KMS-11 (cell line): Measurements from ENCODE around the gene AP2A2.

ENCODE experiments used
- H2AFZ ChIP-seq: fragments of 200-600 bp; sonication (generic); 2 replicates; pipeline ENCODE4 v1.6.1; 2016; ENCODE audit warnings: antibody characterized with exemption, mixed run types, low read depth
- H3K27ac ChIP-seq: fragments of 200-600 bp; sonication (generic); 2 replicates; pipeline ENCODE4 v1.6.1; 2016; ENCODE audit warnings: mild to moderate bottlenecking, mixed run types
- H3K27me3 ChIP-seq: fragments of 200-600 bp; sonication (generic); 2 replicates; pipeline ENCODE4 v1.6.1; 2017; ENCODE audit warnings: mild to moderate bottlenecking, low read depth, mixed run types, moderate library complexity; ENCODE audit not compliant: insufficient read depth
- H3K36me3 ChIP-seq: fragments of 200-600 bp; sonication (generic); 2 replicates; pipeline ENCODE4 v1.6.1; 2017; ENCODE audit warnings: mild to moderate bottlenecking, mixed run types; ENCODE audit not compliant: insufficient read depth
- H3K4me1 ChIP-seq: fragments of 200-600 bp; sonication (generic); 2 replicates; pipeline ENCODE4 v1.6.1; 2016; ENCODE audit warnings: mild to moderate bottlenecking, low read depth, mixed run types; ENCODE audit not compliant: poor library complexity, severe bottlenecking
- H3K4me2 ChIP-seq: fragments of 200-600 bp; sonication (generic); 2 replicates; pipeline ENCODE4 v1.7.0; 2016; ENCODE audit warnings: mild to moderate bottlenecking, mixed run types
- H3K4me3 ChIP-seq: fragments of 200-600 bp; sonication (generic); IDR thresholded peaks from 2 replicates; pipeline ENCODE4 v1.6.1; 2017; ENCODE audit warnings: low read depth, low read length, mixed read lengths; ENCODE audit not compliant: insufficient read depth
- H3K79me2 ChIP-seq: fragments of 200-600 bp; sonication (generic); 2 replicates; pipeline ENCODE4 v1.6.1; 2016; ENCODE audit warnings: low read depth, mixed run types; ENCODE audit not compliant: insufficient read depth
- H3K9ac ChIP-seq: fragments of 200-600 bp; sonication (generic); 2 replicates; pipeline ENCODE4 v1.6.1; 2016; ENCODE audit warnings: mild to moderate bottlenecking, mixed run types
- H4K20me1 ChIP-seq: fragments of 200-600 bp; sonication (generic); 2 replicates; pipeline ENCODE4 v1.6.1; 2016; ENCODE audit warnings: mild to moderate bottlenecking, mixed run types; ENCODE audit not compliant: insufficient read depth
- TF ChIP-seq, protein P1 (sequence below): fragments of 200-600 bp; sonication (generic); conservative IDR thresholded peaks from 2 replicates; pipeline ENCODE4 v1.6.1; 2017; ENCODE audit warnings: low read depth, mild to moderate bottlenecking, antibody characterized with exemption, low read length, moderate library complexity, mixed read lengths

AP2A2 gene

DNA sequence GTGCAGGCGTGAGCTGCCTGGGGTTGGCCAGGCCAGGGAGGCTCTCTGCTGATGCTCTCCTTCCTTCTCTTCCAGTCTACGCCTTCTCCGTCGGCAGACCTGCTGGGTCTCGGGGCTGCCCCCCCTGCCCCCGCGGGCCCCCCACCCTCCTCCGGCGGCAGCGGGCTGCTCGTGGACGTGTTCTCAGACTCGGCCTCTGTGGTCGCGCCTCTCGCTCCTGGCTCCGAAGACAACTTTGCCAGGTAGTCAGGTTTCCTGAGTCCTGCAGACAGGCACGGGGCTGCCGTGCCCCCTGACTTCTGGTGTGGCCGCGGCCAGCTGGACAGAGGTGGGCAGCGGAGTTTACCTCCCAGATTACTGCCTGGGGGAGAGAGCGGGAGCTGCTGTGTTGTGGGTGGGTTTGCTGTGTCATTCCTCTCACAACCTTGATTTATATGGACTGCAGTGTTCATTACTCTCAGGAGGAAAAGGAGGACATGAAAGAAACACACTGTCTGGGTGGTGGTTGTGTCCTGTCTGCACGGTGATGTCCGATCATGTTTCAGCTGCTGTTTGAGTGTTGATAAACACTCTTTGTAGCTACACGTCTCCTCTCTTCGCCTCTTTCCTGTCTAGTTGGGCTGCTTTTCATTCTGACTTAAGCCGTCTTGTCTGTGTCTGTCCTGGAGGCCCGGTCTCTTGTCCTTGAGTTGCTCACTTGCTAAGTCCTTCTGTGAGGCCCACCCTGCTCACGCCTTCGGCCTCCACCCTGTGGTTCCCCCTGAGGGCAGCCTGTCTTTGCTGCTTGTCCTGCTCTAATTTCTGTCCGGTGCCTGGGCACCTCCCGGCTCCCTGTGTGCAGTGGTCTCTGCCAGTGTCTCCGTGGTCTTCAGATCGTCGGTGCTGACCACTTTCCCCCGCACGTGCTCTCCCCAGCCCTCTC is 74.9 kb downstream of the AP2A2 start:
- Histone ChIP-seq H3K4me2 (no peak overlapping the region), H3K4me3 (no peak overlapping the region), H3K9ac (no peak overlapping the region), H3K36me3 (no peaks in the 10 kb centered on the region), H4K20me1 (no peaks in the 10 kb centered on the region), H3K27ac (no peak overlapping the region), H2AFZ (no peak overlapping the region), H3K79me2 (no peaks in the 10 kb centered on the region), H3K4me1 (no peaks in the 10 kb centered on the region), H3K27me3 (no peaks in the 10 kb centered on the region)
- TF ChIP-seq, protein P1, sequence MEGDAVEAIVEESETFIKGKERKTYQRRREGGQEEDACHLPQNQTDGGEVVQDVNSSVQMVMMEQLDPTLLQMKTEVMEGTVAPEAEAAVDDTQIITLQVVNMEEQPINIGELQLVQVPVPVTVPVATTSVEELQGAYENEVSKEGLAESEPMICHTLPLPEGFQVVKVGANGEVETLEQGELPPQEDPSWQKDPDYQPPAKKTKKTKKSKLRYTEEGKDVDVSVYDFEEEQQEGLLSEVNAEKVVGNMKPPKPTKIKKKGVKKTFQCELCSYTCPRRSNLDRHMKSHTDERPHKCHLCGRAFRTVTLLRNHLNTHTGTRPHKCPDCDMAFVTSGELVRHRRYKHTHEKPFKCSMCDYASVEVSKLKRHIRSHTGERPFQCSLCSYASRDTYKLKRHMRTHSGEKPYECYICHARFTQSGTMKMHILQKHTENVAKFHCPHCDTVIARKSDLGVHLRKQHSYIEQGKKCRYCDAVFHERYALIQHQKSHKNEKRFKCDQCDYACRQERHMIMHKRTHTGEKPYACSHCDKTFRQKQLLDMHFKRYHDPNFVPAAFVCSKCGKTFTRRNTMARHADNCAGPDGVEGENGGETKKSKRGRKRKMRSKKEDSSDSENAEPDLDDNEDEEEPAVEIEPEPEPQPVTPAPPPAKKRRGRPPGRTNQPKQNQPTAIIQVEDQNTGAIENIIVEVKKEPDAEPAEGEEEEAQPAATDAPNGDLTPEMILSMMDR = no peak

DNA sequence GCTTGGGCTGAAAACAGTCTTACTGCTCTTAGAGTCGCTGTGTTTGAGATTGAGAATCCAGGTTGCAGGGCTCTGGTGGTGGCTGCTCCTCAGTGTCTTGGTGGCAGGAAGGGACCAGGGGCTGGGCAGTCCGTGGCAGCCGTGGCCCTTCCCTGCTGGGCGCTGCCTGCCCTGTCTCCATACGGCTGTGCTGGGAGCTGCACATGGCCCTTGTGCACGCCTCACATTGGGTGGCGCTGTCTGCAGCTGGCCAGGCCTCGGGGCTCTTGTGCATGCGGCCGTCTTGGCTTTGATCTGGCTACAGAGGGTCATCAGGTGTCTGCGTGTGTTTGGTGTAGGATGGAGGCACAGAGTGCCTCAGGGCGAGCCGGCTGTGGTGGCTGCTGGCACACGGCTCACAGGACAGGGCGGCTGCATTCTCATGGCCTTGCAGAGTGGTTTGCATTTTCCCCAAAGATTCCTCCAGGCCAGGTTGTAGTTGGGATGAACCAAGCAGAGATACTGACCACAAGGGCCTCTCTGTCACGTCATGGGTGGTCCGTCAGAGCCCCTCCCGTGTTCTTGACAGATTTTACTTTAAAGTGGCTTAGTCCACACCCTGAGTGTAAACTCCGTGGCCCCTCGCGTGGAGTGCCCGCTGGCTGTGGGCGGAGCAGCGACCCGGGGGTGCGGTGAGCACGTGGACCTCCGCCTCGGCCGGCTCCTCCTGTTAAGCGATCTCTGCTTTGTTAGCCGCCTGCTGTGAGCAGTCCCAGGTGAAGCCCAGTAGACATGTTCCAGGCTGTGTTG is 76.1 kb downstream of the AP2A2 start:
- Histone ChIP-seq H3K9ac (no peak overlapping the region), H3K4me1 (no peaks in the 10 kb centered on the region), H3K27me3 (no peaks in the 10 kb centered on the region), H2AFZ (no peak overlapping the region), H3K79me2 (no peaks in the 10 kb centered on the region), H3K27ac (no peak overlapping the region), H3K36me3 (no peaks in the 10 kb centered on the region), H3K4me2 (no peak overlapping the region), H3K4me3 (no peak overlapping the region), H4K20me1 (no peaks in the 10 kb centered on the region)
- TF ChIP-seq, protein P1 = no peak

DNA sequence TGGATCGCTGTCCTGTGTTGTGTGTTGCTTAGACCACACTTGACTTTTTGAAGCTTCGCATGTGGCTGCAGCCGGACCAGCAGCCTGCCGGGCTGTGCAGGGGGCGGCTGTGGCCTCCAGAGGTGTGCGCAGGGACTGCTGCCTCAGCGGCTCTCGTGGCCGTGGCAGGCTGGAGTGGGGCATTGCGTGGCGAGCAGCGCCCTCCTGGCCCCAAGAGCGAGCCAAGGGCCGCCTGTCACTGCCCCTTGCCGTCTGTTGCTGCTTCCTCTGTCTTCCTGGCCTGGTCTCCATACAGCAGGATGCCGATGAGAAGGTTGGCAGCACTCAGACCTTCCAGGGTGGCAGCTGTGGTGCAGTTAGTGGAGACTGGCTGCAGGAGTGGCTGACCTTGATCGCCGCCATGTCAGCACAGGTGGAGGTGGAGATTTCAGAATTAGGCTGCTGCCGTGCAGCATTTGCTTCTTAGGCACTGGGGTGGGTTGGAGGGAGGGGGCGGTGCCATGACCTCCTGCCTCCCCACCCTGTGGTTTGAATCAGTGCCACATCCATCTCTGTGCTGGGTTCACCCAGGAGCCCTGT is 76.8 kb downstream of the AP2A2 start:
- no peak overlapping the region for H2AFZ ChIP-seq
- no peak overlapping the region for H3K4me2 ChIP-seq
- TF ChIP-seq, protein P1 = no peak
- H3K27me3 ChIP-seq = no peaks in the 10 kb centered on the region
- H3K4me1 ChIP-seq = no peaks in the 10 kb centered on the region
- no peaks in the 10 kb centered on the region for H4K20me1 ChIP-seq
- no peaks in the 10 kb centered on the region for H3K79me2 ChIP-seq
- H3K9ac ChIP-seq = no peak overlapping the region
- no peak overlapping the region for H3K27ac ChIP-seq
- no peaks in the 10 kb centered on the region for H3K36me3 ChIP-seq
- H3K4me3 ChIP-seq = no peak overlapping the region

DNA sequence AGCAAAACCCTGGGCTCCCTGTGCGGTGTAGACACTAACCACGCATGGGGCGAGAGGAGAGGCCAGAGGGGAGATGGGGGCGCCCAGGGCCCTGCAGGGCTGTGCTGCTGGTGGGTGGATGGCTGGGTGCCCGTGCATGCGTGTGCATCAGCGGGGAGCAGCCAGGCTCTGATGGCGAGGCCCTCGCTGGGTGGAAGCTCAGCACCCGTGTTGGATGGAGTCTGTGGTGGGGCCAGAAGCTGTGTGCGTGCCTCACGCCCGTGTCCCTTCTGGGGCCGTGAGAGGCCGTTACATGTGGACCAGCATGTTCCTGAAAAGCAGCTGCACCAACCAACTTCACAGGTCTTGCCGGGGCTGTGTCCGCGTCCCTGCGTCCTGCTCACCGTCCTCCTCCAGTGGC is 77.5 kb downstream of the AP2A2 start:
- no peak overlapping the region for H2AFZ ChIP-seq
- no peaks in the 10 kb centered on the region for H3K79me2 ChIP-seq
- no peaks in the 10 kb centered on the region for H3K36me3 ChIP-seq
- TF ChIP-seq, protein P1 = no peak
- H3K27me3 ChIP-seq = no peaks in the 10 kb centered on the region
- H3K4me3 ChIP-seq = no peak overlapping the region
- H3K4me2 ChIP-seq = no peak overlapping the region
- no peaks in the 10 kb centered on the region for H4K20me1 ChIP-seq
- H3K27ac ChIP-seq = no peak overlapping the region
- no peaks in the 10 kb centered on the region for H3K4me1 ChIP-seq
- H3K9ac ChIP-seq = no peak overlapping the region
